Neutrophil (primary cell): ENCODE data around the gene MAMDC4.
A peak's percentile ranks its signal among the peaks of the same experiment; 100 is the strongest.

ENCODE experiments used
- H3K27ac ChIP-seq: fragments of 200-600 bp; sonication (generic); 2 replicates; pipeline ENCODE4 v1.5.1; 2016; ENCODE audit warnings: mild to moderate bottlenecking, moderate library complexity
- H3K27me3 ChIP-seq: fragments of 200-600 bp; sonication (generic); 2 replicates; pipeline ENCODE4 v1.6.0; 2016; ENCODE audit warnings: mild to moderate bottlenecking
- H3K36me3 ChIP-seq: fragments of 200-600 bp; sonication (generic); 2 replicates; pipeline ENCODE4 v1.5.1; 2017
- H3K4me1 ChIP-seq, 2 experiments: fragments of 200-600 bp in 1 of 2; sonication (generic) in 1 of 2; 1 replicate in 1 of 2; 2 replicates in 1 of 2; pipeline versions ENCODE4 v1.5.1 to v1.6.1; 2013 to 2016; ENCODE audit warnings: low read depth in 1 of 2, low read length in 1 of 2, mild to moderate bottlenecking in 1 of 2, moderate library complexity in 1 of 2; ENCODE audit not compliant: control insufficient read depth in 1 of 2, insufficient read depth in 1 of 2
- H3K4me3 ChIP-seq, 2 experiments: fragments of 200-600 bp in 1 of 2; sonication (generic) in 1 of 2; 1 replicate in 1 of 2; 2 replicates in 1 of 2; pipeline ENCODE4 v1.5.1; 2013 to 2016; ENCODE audit warnings: low read depth in 1 of 2, low read length in 1 of 2, mild to moderate bottlenecking in 1 of 2, moderate library complexity in 1 of 2
- H3K9me3 ChIP-seq: fragments of 200-600 bp; sonication (generic); 2 replicates; pipeline ENCODE4 v1.5.1; 2016
- TF ChIP-seq, protein P1 (sequence below): fragments of 200-600 bp; sonication (generic); IDR thresholded peaks from 2 replicates; pipeline ENCODE4 v1.5.1; 2016; ENCODE audit warnings: antibody characterized with exemption

Gene MAMDC4

GRCh38 chr9:136806067-136806466 is 46.1 kb upstream of the MAMDC4 start:
- H3K4me1 ChIP-seq: peaks cover 32 to 36% of the 10 kb centered on the region in 2 experiments
- no peaks in the 10 kb centered on the region for H3K9me3 ChIP-seq
- TF ChIP-seq, protein P1, sequence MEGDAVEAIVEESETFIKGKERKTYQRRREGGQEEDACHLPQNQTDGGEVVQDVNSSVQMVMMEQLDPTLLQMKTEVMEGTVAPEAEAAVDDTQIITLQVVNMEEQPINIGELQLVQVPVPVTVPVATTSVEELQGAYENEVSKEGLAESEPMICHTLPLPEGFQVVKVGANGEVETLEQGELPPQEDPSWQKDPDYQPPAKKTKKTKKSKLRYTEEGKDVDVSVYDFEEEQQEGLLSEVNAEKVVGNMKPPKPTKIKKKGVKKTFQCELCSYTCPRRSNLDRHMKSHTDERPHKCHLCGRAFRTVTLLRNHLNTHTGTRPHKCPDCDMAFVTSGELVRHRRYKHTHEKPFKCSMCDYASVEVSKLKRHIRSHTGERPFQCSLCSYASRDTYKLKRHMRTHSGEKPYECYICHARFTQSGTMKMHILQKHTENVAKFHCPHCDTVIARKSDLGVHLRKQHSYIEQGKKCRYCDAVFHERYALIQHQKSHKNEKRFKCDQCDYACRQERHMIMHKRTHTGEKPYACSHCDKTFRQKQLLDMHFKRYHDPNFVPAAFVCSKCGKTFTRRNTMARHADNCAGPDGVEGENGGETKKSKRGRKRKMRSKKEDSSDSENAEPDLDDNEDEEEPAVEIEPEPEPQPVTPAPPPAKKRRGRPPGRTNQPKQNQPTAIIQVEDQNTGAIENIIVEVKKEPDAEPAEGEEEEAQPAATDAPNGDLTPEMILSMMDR: no peak
- H3K27me3 ChIP-seq: peaks cover 16% of the 10 kb centered on the region
- no peak overlapping the region for H3K27ac ChIP-seq
- H3K36me3 ChIP-seq: peaks cover 6% of the 10 kb centered on the region
- no peak overlapping the region for H3K4me3 ChIP-seq

DNA sequence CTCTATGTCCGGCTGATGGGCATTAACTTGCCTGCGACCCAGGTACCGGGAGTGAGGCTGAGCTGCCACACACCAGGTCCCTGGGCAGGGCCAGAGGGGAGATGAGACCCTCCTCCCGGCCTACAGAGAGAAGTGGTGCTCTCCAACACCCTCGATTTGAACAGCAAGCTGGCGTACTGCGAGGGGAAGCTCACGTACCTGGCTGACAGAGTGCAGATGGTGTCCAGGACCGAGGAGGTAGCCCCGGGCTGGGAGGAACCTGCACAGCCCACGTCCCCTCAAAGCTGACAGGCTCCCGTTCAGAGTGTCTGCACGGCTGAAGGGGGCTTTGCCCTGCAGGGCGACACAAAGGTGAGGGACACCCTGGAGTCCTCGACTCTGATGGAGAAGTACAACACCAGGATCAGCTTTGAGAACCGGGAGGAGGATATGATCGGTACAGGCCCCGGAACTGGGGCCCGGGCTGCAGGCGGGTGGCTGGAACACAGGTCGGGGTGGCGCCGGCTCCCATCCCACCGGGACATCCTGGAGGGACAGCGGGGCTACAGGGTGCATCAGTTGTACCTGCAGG is 45.4 kb upstream of the MAMDC4 start:
- TF ChIP-seq, protein P1: no peak
- H3K36me3 ChIP-seq: peaks cover 8% of the 10 kb centered on the region
- H3K4me1 ChIP-seq: peaks cover 26 to 30% of the 10 kb centered on the region in 2 experiments
- peaks cover 9% of the 10 kb centered on the region for H3K27me3 ChIP-seq
- peak overlapping the region; percentile 73 to 83 for H3K4me3 ChIP-seq
- H3K9me3 ChIP-seq: no peaks in the 10 kb centered on the region
- peak overlapping the region; percentile 85 for H3K27ac ChIP-seq

DNA sequence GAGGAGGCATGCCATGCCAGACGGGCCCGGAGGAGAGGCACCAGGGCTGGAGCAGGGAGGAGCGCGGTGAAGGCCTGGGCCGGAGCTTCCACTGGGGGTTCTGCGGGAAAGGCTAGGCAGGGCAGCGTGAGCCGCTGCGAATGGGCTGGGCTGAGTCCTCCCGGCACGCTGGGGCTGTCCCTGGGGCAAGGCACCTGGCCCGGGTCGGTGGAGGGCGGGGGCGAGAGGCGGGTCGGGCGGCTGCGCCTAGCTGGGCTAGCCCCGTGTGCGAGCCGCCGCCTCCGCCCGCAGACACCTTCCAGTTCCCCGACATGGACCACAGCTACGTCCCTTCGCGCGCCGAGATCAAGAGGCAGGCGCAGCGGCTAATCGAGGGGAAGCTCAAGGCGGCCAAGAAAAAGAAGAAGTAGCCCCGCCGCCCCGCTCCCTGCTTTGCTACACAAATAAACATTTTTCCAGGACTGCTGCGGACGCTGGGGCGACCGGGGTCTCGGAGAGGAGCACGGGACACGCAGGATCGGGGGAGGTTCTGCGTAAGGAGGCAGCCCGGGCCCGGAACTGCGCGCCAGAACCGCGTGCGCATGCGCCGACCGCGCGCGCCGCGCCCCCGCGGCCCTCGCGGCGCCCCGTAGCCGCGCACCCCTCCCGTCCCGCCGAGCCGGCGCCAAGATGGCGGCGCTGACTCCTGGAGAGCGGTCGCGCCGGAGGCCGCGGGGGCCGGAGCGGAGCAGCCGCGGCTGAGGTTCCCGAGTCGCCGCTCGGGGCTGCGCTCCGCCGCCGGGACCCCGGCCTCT is 44.7 kb upstream of the MAMDC4 start, which contains the start of gene RABL6:
Gene RABL6 (plus strand): TSS at position 668 of the 794 bp plus-strand sequence. CDS start 249 bp downstream, outside the sequence.
- Histone ChIP-seq H3K4me1 (peaks cover 27 to 34% of the 10 kb centered on the region in 2 experiments), H3K4me3 (peak within 1 kb of the TSS; percentile 76 to 83), H3K9me3 (no peaks in the 10 kb centered on the region), H3K27me3 (peaks cover 2% of the 10 kb centered on the region), H3K36me3 (peaks cover 8% of the 10 kb centered on the region), H3K27ac (peak within 1 kb of the TSS; percentile 85)
- TF ChIP-seq, protein P1: peak; percentile 17

- Histone ChIP-seq H3K27me3 (no peaks in the 10 kb centered on the region), H3K4me1 (peaks cover 31 to 39% of the 10 kb centered on the region in 2 experiments), H3K36me3 (peaks cover 8% of the 10 kb centered on the region), H3K9me3 (no peaks in the 10 kb centered on the region), H3K27ac (peak overlapping the region; percentile 85), H3K4me3 (peak overlapping the region; percentile 76 to 83)
- TF ChIP-seq, protein P1: no peak
Measured at GRCh38 chr9:136808075-136808805, 43.9 kb upstream of the MAMDC4 start.

DNA sequence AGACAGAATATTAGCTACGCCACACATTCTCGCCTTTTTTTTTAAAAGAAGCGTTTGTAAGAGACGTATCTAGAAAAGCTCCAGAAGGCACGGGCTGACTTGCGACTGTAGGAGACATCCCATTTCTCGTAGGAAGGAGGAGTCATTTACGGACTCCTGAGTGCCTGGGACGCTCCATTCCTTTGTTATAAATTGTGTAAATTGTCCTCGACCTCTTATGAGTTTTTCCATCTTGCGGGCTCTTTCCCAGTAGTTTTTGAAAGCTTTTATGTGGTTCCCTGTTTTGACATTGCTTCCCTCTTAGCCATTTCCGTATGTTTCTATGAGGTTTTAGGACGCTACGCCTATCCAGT is 43.4 kb upstream of the MAMDC4 start:
- H3K36me3 ChIP-seq: peaks cover 8% of the 10 kb centered on the region
- H3K4me1 ChIP-seq: peaks cover 31 to 39% of the 10 kb centered on the region in 2 experiments
- TF ChIP-seq, protein P1: no peak

More for the DNA sequence above, 43.4 kb upstream of the MAMDC4 start:
- no peaks in the 10 kb centered on the region for H3K9me3 ChIP-seq
- H3K27me3 ChIP-seq: no peaks in the 10 kb centered on the region
- H3K4me3 ChIP-seq: peak overlapping the region; percentile 76 to 83
- H3K27ac ChIP-seq: peak overlapping the region; percentile 85
